Right cardiac atrium (tissue), 5 donors: ENCODE measurements around the gene POM121L12. TPM values are rescaled to one million over a fixed set of nuclear protein-coding genes. Genes with fewer than 3 reads are reported as not detected.

Source experiments
- ATAC-seq, 2 donors: fragments of 200-7000 bp; cut with Tn5 transposase; one replicate each; pipeline versions ENCODE4 v1.8.0 to v1.9.1; 2020; ENCODE audit warnings: moderate library complexity in 2 of 2, mild to moderate bottlenecking in 1 of 2
- DNase-seq, 3 donors: peaks; one replicate each; pipeline ENCODE4 v3.0.0-alpha.2; 2020
- H3K27ac ChIP-seq: one replicate; pipeline ENCODE4 v1.5.1; 2013; ENCODE audit warnings: mild to moderate bottlenecking, low read length, control low read depth, moderate library complexity
- H3K27me3 ChIP-seq: one replicate; pipeline ENCODE4 v1.6.1; 2013; ENCODE audit not compliant: control insufficient read depth, insufficient read depth
- H3K4me1 ChIP-seq: one replicate; pipeline ENCODE4 v1.6.1; 2013; ENCODE audit warnings: low read length; ENCODE audit not compliant: control insufficient read depth, insufficient read depth
- H3K4me3 ChIP-seq: one replicate; pipeline ENCODE4 v1.5.1; 2013; ENCODE audit warnings: low read length, control low read depth
- H3K9me3 ChIP-seq: one replicate; pipeline ENCODE4 v1.6.1; 2013; ENCODE audit warnings: low read length; ENCODE audit not compliant: control insufficient read depth
- WGBS: extraction: QIAGEN DNeasy Blood & Tissue Kit; methylation state at CpG from one replicate; pipeline ENCODE4 v1.1.7; 2013; 5-methylcytosine and 5-hydroxymethylcytosine counted together
- intact Hi-C, 4 donors: fragments of 100-400 bp; cut with DNase I; formaldehyde crosslinking; loops; one replicate each; pipeline versions ENCODE4 v1.11.0 to v1.14.0; 2022 to 2023
- polyA plus RNA-seq: library from polyadenylated mRNA; stranded (reverse); fragments of 200-250 nt; gene quantifications from one replicate; pipeline ENCODE4 v1.2.3, GENCODE V29; 2013
- total RNA-seq, 4 donors: library from RNA; stranded (reverse); fragmentation: NEBNext Ultra II Directional; extraction: Animal tissue kit (Norgen Biotek cat#: 25700); gene quantifications; one replicate each; pipeline ENCODE4 v1.2.1, GENCODE V29; 2021
- donor health status: healthy with polysubstance abuse.
- donor health status: DM: no; HTN: yes; CAD: no.
- donor health status: DM: no; HTN: no; CAD: no.
- donor health status: DM: no; HTN: yes; CAD: no; lungs with severe emphysema.
- donor health status: DM: yes; HTN: yes; CAD: no.

POM121L12 gene
- total and polyA plus RNA-seq, 5 donors: not detected

DNA sequence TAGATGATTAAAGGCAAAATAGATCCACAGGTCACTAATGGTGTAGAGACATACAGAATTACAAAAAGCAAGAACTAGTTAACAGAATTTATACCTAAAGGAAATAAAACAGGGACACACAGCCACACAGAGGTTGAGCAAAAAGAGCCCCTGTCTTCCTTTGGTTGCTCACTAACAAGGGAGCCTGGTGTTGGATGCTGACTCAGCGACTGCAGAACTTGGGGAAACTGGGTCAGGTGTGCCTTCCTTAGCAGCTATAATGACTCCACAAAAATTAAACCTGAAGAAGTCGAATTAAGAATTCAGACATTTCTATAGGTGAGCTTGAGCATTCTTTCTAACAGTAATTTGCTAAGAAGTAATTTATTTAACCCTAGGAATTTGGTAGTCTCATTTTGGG, 15.0 kb downstream of the POM121L12 start:
- intact Hi-C loops: no loop called here
- no peaks in the 10 kb centered on the region for H3K27me3 ChIP-seq

GRCh38 chr7:53059591-53059990, 24.2 kb downstream of the POM121L12 start:
- 47% methylated on average over 2 of the region's 2 CpGs for WGBS
- ATAC-seq (no peak), DNase-seq (no peak)
- no peak overlapping the region for H3K4me3 ChIP-seq
- no peaks in the 10 kb centered on the region for H3K9me3 ChIP-seq
- H3K27me3 ChIP-seq: no peaks in the 10 kb centered on the region
- H3K27ac ChIP-seq: no peak overlapping the region
- intact Hi-C loops: no loop called here
- H3K4me1 ChIP-seq: no peaks in the 10 kb centered on the region

More for the DNA sequence above, 15.0 kb downstream of the POM121L12 start:
- H3K4me1 ChIP-seq: no peaks in the 10 kb centered on the region
- no peak for ATAC-seq
- 72% methylated on average over 2 of the region's 2 CpGs for WGBS
- no peak overlapping the region for H3K4me3 ChIP-seq
- H3K27ac ChIP-seq: no peak overlapping the region
- H3K9me3 ChIP-seq: no peaks in the 10 kb centered on the region
- no peak for DNase-seq

GRCh38 chr7:53060066-53060465, 24.6 kb downstream of the POM121L12 start:
- no peaks in the 10 kb centered on the region for H3K9me3 ChIP-seq
- H3K4me3 ChIP-seq: no peak overlapping the region
- WGBS: 84% methylated on average over 1 of the region's 1 CpG
- no peaks in the 10 kb centered on the region for H3K27me3 ChIP-seq
- H3K27ac ChIP-seq: no peak overlapping the region
- ATAC-seq (no peak), DNase-seq (no peak)
- H3K4me1 ChIP-seq: no peaks in the 10 kb centered on the region
- intact Hi-C loops: no loop called here

DNA sequence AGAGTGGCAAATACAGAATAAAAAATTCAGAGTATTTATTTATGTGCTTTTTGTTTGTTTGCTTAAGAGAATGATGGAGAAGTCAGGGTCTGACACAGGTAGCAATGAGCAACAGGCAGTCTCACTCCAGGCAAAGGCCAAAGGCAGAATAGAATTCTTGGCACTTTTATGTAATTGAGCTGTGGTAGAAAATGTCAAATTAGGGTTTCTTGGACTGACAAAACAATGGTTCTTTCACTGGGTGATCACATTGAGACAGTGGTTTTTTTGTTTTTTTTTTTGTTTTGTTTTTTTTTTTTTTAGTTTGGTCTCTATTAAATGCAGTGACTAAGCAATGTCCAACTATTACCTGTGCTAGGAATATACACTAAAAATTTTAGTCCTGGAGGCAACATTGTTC, 27.4 kb downstream of the POM121L12 start:
- H3K27me3 ChIP-seq: no peaks in the 10 kb centered on the region
- intact Hi-C loops: no loop called here
- no peak overlapping the region for H3K4me3 ChIP-seq
- ATAC-seq: peak in 1 of 2 donors; percentile 26
- no peak for DNase-seq
- no peaks in the 10 kb centered on the region for H3K4me1 ChIP-seq
- no peaks in the 10 kb centered on the region for H3K9me3 ChIP-seq
- H3K27ac ChIP-seq: no peak overlapping the region

DNA sequence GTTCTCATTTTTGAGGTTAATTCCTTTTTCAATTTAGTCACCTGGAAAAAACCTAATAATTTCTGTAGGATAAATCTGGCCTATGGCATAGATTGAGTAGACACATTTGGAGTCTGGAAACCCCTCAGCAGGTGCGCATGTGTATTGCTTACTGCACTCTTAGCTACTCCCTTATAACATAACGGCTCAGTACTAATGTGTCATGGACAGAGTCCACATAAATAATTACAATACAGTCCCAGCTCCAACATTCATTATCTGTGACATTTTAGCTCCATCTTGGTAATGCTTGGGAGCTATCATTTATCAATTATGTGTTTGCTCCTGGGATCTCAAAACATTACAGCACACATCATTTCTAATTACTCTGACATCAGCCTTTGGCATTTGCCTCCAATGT, 33.2 kb downstream of the POM121L12 start:
- ATAC-seq: no peak
- H3K9me3 ChIP-seq: no peaks in the 10 kb centered on the region

GRCh38 chr7:53070883-53071282, 35.5 kb downstream of the POM121L12 start:
- 54% methylated on average over 2 of the region's 2 CpGs for WGBS
- DNase-seq: no peak
- no peaks in the 10 kb centered on the region for H3K9me3 ChIP-seq
- no peaks in the 10 kb centered on the region for H3K4me1 ChIP-seq
- H3K27ac ChIP-seq: no peak overlapping the region
- intact Hi-C loops: no loop called here
- H3K27me3 ChIP-seq: no peaks in the 10 kb centered on the region
- H3K4me3 ChIP-seq: no peak overlapping the region
- no peak for ATAC-seq

More for the DNA sequence above, 33.2 kb downstream of the POM121L12 start:
- no peaks in the 10 kb centered on the region for H3K4me1 ChIP-seq
- H3K4me3 ChIP-seq: no peak overlapping the region
- H3K27me3 ChIP-seq: no peaks in the 10 kb centered on the region
- H3K27ac ChIP-seq: no peak overlapping the region
- no peak for DNase-seq
- 92% methylated on average over 2 of the region's 2 CpGs for WGBS
- intact Hi-C loops: no loop called here
